ENCODE results near the gene TPST2.

GRCh38 chr22:26496456-26496855 is 93.5 kb downstream of the TPST2 start:
- TF ChIP-seq EZH2phosphoT487 (IDR thresholded peaks at IDR 0.05; ENCODE audit: insufficient read depth, low read depth) (no peak), EZH2 (IDR thresholded peaks at IDR 0.05; ENCODE audit: insufficient read depth, poor library complexity, severe bottlenecking) (no peak)

All from GM23248 (cell line).